GM18909 (cell line): ENCODE results near the gene KIF3B.
"Not testable (repeated sequence)": the region's sequence is repeated elsewhere in the genome, so short reads cannot be mapped to it uniquely, and the experiment has no call there.

Source experiments
- ATAC-seq: cut with Tn5 transposase; IDR thresholded peaks from one replicate; pipeline ENCODE4 v1.9.1; 2021; ENCODE audit warnings: mild to moderate bottlenecking; ENCODE audit not compliant: unreplicated experiment, poor library complexity

KIF3B gene

DNA sequence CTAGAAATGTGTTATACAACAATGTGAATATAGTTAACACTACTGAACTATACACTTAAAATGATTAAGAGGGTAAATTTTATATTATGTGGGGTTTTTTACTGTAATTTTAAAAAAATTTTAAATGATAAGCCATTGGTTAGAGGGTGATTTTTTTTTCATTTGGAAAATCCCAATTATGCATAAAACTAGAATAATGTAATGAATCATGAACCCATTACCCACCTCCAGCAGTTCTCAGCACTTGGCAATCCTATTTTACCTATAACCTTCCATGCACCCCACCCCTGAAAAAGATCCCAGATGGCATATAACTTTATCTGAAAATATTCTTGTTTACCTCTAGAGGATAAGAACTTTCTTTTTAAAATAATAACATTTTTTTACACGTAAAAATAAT, 13.7 kb downstream of the KIF3B start:
- ATAC-seq: no peak

DNA sequence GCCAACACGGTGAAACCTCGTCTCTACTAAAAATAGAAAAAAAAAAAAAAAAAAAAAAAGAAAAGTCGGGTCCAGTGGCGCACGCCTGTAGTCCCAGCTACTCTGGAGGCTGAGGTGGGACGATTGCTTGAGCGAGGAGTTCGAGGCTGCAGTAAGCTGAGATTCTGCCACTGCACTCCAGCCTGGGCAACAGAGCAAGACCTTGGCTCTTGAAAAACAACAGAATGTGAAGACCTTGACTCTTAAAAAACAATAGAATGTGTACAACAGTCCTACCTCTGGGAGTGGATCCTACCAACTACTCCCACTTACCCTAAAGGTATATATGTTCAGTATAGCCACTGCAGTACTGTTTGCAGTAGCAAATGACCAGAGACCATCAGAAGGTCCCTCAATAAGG, 15.1 kb downstream of the KIF3B start:
- ATAC-seq: no peak

DNA sequence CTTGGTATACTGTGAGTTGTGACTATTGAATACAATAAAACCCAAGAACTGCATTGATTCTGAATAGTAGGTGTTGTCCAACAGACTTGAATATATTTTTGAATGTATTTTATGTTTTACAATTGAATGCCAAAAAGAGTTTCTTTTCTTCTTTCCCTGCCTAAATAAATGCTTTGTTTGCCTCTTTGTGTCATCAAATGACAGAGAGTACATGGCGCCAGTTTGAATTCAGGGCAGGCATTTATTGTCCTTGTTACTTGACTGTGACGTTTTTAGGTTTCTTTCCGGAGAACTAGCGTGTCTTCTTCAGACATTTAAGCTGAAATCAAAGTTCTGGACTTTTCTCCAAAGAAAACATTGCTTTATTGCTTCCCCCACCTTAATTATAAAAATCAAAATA, 16.6 kb downstream of the KIF3B start:
- ATAC-seq: no peak

DNA sequence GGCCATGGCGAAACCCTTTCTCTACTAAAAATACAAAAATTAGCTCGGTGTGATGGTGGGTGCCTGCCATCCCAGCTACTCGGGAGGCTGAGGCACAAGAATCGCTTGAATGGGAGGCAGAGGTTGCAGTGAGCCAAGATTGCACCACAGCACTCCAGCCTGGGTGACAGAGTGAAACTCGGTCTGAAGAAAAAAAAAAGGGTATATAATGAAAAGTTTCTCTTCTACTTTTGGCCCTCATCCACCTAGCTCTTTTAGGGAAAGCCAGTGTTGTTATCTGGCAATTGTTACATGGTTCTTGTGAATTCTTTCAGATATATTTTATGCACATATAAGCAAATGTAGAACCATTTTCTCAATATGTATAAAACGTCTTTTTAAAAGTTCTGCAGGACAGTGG, 19.0 kb downstream of the KIF3B start:
- ATAC-seq: no peak

DNA sequence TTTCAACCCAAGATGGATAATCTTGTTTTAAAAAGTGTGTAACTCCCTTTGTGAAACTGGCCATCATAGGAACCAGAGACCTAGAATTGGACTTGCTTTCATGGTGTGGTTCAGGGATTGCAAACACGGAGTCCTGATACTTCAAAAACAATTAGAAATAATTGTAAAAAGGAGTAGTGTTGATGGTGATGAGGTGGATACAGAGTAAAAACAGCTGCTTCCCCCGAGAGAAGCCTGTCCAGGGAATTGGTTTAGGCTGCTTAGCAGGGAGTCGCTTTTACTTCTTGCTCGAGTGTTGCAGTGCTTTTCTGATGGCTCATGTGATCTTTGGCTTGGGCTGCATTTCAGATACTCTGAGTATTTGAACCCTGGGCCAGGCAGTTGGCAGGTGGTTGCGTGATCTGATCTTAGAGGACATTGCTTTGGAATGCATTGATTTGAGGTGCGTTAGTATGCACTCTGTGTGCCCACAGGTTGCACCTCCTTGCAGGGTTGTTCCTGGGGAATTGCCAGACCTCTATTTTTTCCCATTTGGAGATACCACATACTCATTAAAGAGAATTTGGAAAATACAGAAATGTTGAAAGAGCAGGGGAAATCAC, 19.5 kb downstream of the KIF3B start:
- ATAC-seq: no peak

DNA sequence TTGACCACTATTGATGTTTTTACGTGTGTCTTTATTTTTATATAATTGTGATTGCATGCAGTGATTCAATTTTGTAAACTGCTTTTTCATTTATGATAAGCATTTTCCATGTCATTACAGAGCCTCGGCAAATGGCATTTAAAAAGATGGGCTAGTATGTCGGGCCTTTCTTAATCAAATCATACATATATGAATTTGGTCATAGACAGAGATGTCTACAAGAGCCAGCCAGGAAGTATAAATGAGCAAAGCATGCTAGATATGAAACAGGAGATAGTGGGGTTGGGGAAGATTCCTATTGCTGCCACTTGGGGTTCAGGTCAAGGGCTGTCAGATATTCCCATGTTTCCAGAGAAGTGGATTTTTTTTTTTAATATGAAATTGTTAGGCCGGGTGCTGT, 20.0 kb downstream of the KIF3B start:
- no peak for ATAC-seq

DNA sequence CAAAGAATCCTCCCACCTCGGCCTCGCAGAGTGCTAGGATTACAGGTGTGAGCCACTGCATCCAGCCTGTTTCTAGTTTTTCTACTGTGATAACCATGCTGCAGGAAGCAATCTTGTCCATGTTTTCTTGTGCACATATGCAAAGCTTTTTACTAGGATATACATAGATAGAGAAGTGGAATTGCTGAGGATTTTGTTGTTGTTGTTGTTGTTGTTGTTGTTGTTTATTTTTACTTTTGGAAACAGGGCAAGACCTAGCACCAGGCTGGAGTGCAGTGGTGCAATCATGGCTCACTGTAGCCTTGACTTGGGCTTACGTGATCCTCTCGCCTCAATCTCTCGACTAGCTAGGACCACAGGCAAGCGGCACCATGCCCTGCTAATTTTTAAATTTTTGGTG, 23.2 kb downstream of the KIF3B start:
- no peak for ATAC-seq

DNA sequence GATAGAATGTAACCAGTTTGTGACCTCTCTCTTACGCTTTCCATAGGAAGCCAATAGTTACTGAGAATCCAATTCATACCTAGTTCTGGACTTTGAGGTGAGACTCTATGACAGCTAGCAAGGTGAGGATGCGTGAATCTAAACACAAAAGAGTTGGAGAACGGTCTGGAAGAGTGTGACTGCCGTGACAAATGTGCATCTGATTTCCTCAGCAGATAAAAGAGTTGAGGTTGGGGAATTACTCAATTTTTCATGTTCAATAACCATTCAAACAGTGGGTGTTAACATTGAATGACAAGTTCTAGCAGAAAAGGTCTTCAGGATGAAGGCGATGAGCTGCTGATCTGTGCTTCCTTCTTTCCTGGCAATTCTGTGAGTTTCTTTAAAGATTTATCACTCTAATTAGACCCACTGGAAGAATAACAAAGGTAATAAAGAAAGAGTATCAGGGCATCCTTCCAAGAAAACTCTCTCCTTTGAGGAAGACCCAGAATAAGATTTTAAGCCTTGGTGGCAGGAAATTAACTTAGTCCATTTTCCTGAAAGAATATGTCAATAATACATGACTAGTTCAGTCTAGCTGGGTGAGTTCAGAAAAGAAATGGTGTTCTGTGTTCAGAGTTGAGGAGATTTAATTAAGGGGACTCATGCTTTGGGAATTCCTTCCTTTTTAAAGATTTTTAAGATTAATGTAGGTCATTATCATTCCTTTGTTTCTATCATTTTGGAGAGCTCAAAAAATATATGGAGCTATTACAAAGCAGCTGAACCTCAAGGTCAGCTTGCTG, 24.5 kb downstream of the KIF3B start:
- no peak for ATAC-seq

DNA sequence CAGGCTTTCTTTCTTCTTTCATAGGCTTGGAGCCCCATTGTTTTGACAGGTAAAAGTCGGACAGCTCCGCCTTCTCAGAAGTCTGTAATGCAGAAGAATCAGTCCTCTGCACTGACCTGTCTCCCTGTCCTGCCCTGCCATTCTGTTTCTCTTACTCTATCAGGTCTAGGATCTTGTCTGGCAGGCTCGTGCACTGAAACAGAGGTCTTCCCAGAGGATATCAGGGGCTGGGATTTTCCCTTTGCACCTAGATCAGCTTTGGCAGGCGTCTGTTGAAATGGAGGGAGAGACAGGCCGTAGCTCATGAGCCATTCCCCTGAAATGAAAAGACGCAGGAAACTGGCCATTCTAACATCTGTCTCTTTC, 25.0 kb downstream of the KIF3B start:
- no peak for ATAC-seq

DNA sequence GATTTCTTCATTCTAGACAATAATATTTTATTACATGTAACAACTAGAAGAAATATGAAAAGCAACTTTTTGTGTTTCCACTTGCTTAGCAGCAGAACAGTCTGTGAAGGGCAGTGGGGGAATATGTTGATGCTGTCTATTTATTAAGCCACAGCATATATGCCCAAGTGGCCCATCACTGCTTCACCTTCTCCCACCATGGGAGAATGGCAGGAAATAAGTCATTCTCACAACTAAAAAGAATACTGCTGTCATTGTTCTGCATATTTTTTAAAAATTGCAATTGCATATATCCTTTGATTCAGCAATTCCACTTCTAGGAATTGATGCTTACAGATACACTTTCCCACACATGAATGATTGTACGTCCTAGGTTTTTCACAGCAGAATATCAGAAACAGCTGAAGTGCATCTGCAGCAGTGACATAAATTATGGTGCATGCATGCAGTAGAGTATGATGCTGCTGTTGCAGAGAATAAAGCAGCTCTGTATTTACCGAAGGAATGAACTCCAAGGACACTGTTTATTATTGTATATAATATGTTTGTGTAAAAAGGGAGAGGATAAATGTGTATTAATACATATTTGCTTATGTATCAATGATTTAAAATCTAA, 26.8 kb downstream of the KIF3B start:
- ATAC-seq: no peak

DNA sequence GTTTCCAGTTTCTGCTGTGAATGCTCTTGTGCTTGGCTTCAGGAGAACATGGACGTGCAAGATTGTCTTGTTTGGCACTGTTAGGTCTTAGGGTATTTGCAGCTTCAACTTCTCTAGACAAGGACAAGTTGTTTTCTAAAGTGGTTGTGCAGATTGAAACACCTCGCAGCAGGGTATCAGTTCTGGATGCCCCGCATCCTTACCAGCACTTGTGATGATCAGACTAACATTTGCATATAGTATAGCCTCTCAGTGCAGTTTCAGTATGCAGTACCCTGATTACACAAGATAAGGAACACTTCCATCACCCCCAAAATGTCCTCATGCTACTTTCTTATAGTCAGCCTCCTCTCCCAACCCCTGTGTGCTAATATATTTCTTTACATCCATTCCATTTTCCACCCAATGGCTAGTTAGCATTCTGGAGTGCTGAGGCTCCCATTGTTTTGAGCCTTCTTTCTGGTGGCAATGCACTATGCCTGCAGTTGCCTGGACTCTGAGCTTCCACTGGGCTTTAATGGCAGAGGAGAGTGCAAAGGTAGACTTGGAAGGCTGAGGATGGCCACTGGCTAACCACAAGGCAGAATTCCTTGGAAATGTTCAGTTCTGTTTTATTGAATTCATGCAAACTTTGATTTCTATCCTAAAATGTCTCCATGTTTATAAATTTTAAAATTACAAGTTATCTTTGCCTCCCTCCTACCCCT, 35.4 kb downstream of the KIF3B start:
- no peak for ATAC-seq

DNA sequence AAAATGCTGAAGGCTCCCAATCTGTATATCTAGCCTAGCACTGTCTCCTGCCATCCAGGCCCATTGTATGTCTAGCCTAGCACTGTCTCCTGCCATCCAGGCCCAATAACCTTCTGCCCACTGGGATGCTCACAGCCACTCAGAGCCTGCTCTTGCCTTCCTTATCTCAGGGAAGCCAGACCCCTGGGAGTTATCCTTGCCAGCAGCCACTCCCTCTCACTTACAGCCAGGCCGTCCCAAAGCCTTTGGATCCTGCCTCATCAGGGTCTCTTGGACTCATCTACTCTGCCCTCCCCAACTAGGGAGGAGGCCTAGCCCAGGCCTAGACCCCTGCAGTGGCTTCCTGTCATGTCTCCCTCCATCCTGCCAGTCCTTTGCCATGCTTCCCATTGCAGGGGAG, 37.3 kb downstream of the KIF3B start:
- ATAC-seq: no peak

DNA sequence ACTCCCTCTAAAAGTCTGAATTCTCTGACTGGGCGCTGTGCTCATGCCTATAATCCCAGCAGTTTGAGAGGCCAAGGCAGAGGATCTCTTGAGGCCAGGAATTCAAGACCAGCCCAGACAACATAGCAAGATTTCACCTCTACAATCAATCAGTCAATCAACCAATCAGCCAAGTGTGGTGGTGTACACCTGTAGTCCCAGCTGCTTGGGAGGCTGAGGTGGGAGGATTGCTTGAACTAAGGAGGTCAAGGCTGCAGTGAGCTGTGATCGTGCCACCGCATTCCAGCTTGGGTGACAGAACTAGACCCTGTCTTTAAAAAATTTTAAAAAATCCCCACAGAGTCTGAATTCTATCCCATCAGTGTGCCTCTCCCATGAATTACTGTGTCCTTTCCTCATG, 37.9 kb downstream of the KIF3B start:
- ATAC-seq: no peak

DNA sequence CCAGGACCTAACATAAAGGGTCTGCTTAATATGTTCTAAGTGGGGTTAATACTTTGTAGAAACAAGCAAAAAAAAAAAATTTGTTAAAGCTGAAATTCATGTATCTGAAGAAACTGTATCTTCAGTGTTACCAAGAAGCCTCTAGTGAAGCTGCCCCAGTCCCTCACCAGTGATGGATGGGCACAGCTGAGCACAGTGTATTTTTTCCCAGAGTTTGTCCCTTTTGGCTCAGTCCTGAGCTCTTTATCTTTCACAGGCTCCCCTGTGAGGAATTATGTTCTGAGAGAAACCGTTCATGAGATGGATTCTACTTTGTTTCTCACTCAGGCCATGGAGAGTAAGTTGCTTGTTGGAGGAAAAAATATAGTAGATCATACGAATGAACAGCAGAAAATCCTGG, 38.4 kb downstream of the KIF3B start:
- ATAC-seq: no peak

DNA sequence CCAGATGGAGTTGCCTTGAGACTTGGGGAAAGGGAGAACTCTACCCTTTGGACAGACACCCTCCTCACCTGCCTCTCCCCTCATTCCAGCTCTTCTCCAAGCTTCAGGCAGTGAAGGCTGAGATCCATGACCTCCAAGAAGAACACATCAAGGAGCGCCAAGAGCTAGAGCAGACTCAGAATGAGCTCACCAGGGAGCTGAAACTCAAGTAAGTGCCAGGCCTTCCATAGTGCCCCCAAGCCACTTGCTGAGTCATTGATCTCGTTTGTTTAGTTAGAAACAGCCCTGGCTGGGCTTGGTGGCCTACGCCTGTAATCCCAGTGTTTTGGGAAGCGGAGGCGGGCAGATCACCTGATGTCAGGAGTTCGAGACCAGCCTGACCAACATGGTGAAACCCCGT, 39.2 kb downstream of the KIF3B start:
- ATAC-seq: no peak

DNA sequence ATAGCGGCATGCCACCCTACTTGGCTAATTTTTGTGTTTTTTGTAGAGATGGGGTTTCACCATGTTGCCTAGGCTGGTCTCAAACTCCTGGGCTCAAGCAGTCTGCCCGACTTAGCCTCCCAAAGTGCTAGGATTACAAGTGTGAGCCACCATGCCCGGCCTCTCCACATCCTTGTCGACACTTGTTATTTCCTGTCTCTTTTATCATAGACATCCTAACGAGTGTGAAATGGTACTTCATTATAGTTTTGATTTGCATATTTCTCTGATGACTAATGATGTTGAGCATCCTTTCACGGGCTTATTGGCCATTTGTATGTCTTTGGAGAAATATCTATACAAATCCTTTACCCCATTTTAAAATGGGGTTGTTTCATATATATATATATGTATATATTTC, 41.6 kb downstream of the KIF3B start:
- ATAC-seq: no peak

DNA sequence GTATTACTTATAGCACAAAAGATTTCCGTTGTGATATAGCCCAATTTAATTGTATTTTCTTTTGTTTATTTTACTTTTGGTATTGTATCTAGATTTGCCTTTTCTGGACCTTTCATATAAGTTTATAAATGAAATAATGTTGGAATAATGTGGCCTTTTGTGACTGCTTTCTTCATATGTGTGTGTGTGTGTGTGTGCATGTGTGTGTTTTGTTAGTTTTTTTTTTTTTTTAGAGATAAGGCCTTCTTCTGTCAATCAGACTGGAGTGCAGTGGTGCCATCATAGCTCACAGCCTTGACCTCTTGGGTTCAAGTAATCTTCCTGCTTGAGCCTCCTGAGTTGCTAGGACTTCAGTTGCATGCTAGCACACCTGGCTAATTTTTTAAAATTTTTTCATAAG, 42.9 kb downstream of the KIF3B start:
- no peak for ATAC-seq

DNA sequence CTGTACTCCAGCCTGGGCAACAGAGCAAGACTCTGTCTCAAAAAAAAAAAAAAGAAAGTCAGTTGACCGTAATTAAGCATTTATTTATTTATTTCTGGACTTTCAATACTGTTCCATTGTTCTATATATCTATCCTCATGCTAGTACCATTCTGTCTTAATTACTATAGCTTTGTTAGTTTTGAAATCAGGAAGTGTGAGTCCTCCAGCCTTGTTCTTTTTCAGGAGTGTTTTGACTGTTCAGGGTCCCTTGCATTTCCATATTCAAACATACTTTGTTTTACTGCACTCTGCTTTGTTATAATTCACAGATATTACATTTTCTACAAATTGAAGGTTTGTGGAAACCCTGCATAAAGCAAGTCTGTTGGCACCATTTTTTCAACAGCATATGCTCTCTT, 43.9 kb downstream of the KIF3B start:
- ATAC-seq: no peak

DNA sequence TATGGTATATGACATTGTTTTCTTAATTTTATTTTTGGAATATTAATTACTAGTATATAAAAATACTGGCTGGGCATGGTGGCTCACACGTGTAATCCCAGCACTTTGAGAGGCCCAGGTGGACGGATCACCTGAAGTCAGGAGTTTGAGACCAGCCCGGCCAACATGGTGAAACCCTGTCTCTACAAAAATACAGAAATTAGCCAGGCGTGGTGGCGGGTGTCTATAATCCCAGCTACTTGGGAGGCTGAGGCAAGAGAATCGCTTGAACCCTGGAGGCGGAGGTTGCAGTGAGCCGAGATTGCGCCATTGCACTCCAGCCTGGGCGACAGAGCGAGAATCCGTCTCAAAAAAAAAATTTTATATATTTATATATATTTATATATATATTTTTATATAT, 44.8 kb downstream of the KIF3B start:
- ATAC-seq: not testable (repeated sequence)

DNA sequence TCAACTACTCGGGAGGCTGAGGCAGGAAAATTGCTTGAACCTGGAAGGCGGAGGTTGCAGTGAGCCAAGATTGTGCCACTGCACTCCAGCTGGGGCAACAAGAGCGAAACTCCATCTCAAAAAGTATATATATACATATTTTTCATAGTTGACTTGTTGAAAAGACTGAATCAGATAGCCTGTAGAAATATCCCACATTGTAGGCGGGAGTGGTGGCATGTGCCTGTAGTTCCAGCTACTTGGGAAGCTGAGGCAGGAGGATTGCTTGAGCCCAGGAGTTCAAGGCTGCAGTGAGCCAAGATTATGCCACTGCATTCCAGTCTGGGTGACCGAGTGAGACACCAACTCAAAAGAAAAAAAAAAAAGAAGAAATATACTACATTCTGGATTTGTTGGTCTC, 46.3 kb downstream of the KIF3B start:
- not testable (repeated sequence) for ATAC-seq
